ENCODE measurements around the gene HPN.

DNA sequence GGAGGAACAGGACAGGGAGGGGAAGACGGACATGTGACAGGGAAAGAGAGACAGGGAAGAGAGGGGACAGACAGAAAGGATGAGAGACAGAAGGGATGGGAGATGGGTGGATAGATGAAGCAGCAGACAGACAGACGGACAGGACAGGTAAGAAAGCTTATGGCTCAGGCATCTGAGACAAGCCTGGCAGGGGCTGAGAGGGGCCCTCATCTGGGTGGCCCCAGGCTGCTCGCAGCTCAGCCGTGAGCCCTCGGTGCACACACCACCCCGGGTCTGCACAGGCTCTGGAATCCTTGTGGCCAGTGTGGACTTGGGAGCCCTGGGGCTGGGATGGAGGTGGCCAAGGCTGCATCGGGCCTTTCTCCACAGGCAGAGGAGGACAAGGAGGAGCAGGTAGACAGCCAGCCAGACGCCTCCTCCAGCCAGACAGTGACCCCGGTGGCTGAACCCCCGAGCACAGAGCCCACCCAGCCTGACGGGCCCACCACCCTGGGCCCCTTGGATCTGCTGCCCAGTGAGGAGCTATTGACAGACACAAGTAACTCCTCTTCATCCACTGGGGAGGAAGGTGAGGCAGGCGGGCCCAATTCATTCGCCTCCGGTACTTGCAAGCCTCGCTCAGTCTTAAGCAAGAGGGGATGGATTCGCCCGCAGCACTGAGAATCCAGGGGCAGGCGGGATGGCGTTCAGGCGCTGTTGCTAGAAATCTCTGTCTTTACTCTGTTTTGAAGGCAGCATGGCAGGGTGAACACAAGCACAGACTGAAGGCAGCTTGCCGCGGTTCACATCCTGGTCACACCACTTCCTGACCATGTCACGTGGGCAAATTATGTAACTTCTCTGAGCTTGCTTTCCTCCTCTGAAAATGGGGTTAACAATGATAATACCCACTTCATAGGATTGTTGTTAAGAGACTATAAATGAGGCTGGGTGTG lies 27.4 kb upstream of the HPN start:
- TF ChIP-seq POLR2A (IDR thresholded peaks at IDR 0.05; ENCODE audit: low read depth, low read length) (no peak), POU2F2 (IDR thresholded peaks at IDR 0.05; ENCODE audit: low read depth, low read length) (no peak)

Measured in GM12891 (cell line).